Measurements from ENCODE around the gene TSSK6. TPM values are rescaled to one million over a fixed set of nuclear protein-coding genes. Genes with fewer than 3 reads are reported as not detected.

Gene TSSK6
- total and polyA plus RNA-seq, 10 of the 15 experiments (the other 5 are each of a cell fraction or from before 2014, with no cell fraction given): 0.06 to 3.6 (median 0.98) TPM; not detected in 2

DNA sequence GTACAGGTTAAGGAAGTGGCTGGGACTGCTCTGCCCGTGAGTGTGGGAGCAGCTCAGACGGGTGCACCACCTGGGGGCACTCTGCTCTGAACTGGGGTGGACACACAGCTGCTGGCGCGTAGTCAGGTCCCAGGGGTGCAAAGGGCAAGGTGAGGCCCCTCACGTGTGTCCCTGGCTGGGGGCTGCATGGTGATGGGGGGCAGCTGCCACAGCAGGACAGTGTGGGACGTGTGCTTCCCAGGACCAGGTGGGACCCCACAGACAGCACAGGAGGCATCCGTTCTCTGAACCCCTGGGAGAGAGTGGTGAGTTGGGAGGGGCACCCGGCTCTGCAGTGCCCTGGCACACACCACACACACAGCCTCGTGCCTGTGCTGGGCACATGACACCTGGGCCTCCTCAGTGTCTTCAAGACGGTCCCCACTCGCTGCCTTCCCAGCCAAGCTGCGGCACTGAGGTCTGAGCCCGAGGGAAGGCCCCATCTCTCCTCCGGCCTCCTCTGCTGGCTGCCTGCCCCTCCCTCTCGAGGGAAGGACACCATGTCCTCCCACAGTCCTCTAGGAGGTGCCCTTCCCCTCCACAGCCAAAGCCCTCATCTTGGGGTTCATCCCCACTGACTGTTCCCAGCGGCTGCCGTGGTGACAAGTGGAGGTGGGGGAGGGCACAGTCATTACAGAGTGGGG, 47.5 kb upstream of the TSSK6 start:
- in situ Hi-C loops (cut with MboI) (no loop called here), intact Hi-C loops (cut with micrococcal nuclease; ENCODE audit: unreplicated experiment) (no loop called here)
- Histone ChIP-seq H3K4me2 (ENCODE audit: control insufficient read depth, insufficient read depth) (no peak overlapping the region), H3K4me3 (no peak overlapping the region), H3K27ac (ENCODE audit: control insufficient read depth, insufficient read depth) (no peak overlapping the region), H3K79me2 (ENCODE audit: control insufficient read depth, insufficient read depth, low read length) (no peaks in the 10 kb centered on the region), H2AFZ (ENCODE audit: control insufficient read depth, low read depth, low read length) (no peak overlapping the region), H4K20me1 (ENCODE audit: control insufficient read depth, insufficient read depth) (no peaks in the 10 kb centered on the region), H3K9ac (ENCODE audit: control insufficient read depth, insufficient read depth, low read length) (no peak overlapping the region), H3K27me3 (replicated peaks in 1 of 2; ENCODE audit: control insufficient read depth in 2 of 2, insufficient read depth in 2 of 2, low read length in 1 of 2) (no peaks in the 10 kb centered on the region), H3K9me3 (replicated peaks; ENCODE audit: control insufficient read depth, insufficient read depth, low read length) (no peaks in the 10 kb centered on the region), H3K36me3 (ENCODE audit: control insufficient read depth in 2 of 2, insufficient read depth in 2 of 2, low read length in 1 of 2) (peaks cover 0 to 6% of the 10 kb centered on the region in 2 experiments; a peak in 3 of 4 replicates), H3K4me1 (ENCODE audit: control insufficient read depth, insufficient read depth, low read length) (no peaks in the 10 kb centered on the region)
- RAD21 ChIA-PET (ENCODE audit: unreplicated experiment): no interaction called here
- TF ChIP-seq RAD21 (IDR thresholded peaks at IDR 0.05; ENCODE audit: insufficient read depth, low read depth, low read length): peak; percentile 20; the same call in 1 of the 2 replicates
- TF ChIP-seq, protein P1, sequence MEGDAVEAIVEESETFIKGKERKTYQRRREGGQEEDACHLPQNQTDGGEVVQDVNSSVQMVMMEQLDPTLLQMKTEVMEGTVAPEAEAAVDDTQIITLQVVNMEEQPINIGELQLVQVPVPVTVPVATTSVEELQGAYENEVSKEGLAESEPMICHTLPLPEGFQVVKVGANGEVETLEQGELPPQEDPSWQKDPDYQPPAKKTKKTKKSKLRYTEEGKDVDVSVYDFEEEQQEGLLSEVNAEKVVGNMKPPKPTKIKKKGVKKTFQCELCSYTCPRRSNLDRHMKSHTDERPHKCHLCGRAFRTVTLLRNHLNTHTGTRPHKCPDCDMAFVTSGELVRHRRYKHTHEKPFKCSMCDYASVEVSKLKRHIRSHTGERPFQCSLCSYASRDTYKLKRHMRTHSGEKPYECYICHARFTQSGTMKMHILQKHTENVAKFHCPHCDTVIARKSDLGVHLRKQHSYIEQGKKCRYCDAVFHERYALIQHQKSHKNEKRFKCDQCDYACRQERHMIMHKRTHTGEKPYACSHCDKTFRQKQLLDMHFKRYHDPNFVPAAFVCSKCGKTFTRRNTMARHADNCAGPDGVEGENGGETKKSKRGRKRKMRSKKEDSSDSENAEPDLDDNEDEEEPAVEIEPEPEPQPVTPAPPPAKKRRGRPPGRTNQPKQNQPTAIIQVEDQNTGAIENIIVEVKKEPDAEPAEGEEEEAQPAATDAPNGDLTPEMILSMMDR (IDR thresholded peaks at IDR 0.05 in 2 of 3, conservative IDR thresholded peaks at IDR 0.05 in 1 of 3; ENCODE audit: control insufficient read depth in 2 of 3, extremely low read depth in 1 of 3, insufficient read depth in 1 of 3, low read depth in 3 of 3, low read length in 3 of 3): peak in 2 of 3 experiments; percentile 25 to 41; a peak in 2 of 6 replicates
- TF ChIP-seq, protein P2, sequence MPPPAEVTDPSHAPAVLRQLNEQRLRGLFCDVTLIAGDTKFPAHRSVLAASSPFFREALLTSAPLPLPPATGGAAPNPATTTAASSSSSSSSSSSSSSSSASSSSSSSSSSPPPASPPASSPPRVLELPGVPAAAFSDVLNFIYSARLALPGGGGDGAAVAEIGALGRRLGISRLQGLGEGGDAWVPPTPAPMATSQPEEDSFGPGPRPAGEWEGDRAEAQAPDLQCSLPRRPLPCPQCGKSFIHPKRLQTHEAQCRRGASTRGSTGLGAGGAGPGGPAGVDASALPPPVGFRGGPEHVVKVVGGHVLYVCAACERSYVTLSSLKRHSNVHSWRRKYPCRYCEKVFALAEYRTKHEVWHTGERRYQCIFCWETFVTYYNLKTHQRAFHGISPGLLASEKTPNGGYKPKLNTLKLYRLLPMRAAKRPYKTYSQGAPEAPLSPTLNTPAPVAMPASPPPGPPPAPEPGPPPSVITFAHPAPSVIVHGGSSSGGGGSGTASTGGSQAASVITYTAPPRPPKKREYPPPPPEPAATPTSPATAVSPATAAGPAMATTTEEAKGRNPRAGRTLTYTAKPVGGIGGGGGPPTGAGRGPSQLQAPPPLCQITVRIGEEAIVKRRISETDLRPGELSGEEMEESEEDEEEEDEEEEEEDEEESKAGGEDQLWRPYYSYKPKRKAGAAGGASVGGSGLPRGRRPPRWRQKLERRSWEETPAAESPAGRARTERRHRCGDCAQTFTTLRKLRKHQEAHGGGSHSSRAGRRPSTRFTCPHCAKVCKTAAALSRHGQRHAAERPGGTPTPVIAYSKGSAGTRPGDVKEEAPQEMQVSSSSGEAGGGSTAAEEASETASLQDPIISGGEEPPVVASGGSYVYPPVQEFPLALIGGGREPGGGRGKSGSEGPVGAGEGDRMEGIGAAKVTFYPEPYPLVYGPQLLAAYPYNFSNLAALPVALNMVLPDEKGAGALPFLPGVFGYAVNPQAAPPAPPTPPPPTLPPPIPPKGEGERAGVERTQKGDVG (CRISPR knock-in tag; IDR thresholded peaks at IDR 0.05): no peak
- CTCF ChIA-PET: no interaction called here
- POLR2A ChIA-PET: no interaction called here
- DNase-seq (ENCODE audit: low read depth, low spot score): no peak
- FAIRE-seq: no peak
- SMC1A ChIA-PET (ENCODE audit: uncharacterized antibody, unreplicated experiment): no interaction called here
- 78% methylated on average over 16 of the region's 17 CpGs for WGBS (ENCODE audit: insufficient coverage, insufficient replicate concordance, low lambda C conversion rate, missing lambda C conversion rate)
- BruUV-seq (replicated peaks): no TSS peak
- ATAC-seq: peak; percentile 57

All from GM12878 (cell line).